Epithelial cell of proximal tubule (primary cell): Measurements from ENCODE around the gene MLXIPL. TPM values are rescaled to one million over a fixed set of nuclear protein-coding genes. Genes with fewer than 3 reads are reported as not detected.
A peak's percentile ranks its signal among the peaks of the same experiment; 100 is the strongest.
"Not testable (repeated sequence)": the region's sequence is repeated elsewhere in the genome, so short reads cannot be mapped to it uniquely, and the experiment has no call there.

Experiments
- DNase-seq: peaks from one replicate; pipeline ENCODE4 v3.0.0-alpha.2; 2011; ENCODE audit warnings: low read depth
- H3K4me3 ChIP-seq: 2 replicates; pipeline ENCODE4 v1.5.1; 2011; ENCODE audit warnings: low read depth, mild to moderate bottlenecking, low read length
- total RNA-seq: library from RNA; depleted of rRNA; stranded (reverse); fragments of >200 nt; gene quantifications from 2 replicates; pipeline ENCODE4 v1.2.3, GENCODE V29; 2015
- TF ChIP-seq, protein P1 (sequence below): conservative IDR thresholded peaks from 2 replicates; pipeline ENCODE4 v1.5.1; 2012; ENCODE audit warnings: low read depth, mild to moderate bottlenecking, low read length

The MLXIPL gene
- total RNA-seq, 1 donor from 2014 or later, result not detected

GRCh38 chr7:73585196-73585595, 39.1 kb downstream of the MLXIPL start:
- no peak for DNase-seq
- TF ChIP-seq, protein P1, sequence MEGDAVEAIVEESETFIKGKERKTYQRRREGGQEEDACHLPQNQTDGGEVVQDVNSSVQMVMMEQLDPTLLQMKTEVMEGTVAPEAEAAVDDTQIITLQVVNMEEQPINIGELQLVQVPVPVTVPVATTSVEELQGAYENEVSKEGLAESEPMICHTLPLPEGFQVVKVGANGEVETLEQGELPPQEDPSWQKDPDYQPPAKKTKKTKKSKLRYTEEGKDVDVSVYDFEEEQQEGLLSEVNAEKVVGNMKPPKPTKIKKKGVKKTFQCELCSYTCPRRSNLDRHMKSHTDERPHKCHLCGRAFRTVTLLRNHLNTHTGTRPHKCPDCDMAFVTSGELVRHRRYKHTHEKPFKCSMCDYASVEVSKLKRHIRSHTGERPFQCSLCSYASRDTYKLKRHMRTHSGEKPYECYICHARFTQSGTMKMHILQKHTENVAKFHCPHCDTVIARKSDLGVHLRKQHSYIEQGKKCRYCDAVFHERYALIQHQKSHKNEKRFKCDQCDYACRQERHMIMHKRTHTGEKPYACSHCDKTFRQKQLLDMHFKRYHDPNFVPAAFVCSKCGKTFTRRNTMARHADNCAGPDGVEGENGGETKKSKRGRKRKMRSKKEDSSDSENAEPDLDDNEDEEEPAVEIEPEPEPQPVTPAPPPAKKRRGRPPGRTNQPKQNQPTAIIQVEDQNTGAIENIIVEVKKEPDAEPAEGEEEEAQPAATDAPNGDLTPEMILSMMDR, result no peak
- H3K4me3 ChIP-seq, result no peak overlapping the region

- H3K4me3 ChIP-seq, result no peak overlapping the region
- DNase-seq, result no peak
- TF ChIP-seq, protein P1, result no peak
Measured at GRCh38 chr7:73582664-73583202, 41.6 kb downstream of the MLXIPL start.

- H3K4me3 ChIP-seq, DNase-seq: not testable (repeated sequence)
Measured at GRCh38 chr7:73581006-73581405, 43.3 kb downstream of the MLXIPL start.

- TF ChIP-seq, protein P1, result no peak
- DNase-seq, result peak; percentile 64
- H3K4me3 ChIP-seq, result peak within 1 kb of the TSS; percentile 83
Measured at GRCh38 chr7:73578342-73579128, 45.8 kb downstream of the MLXIPL start, which contains the start of gene TBL2. TSS of gene TBL2 (minus strand) at chr7:73578579. CDS start at chr7:73578549, 30 bp downstream.

- no peak for DNase-seq
- H3K4me3 ChIP-seq, result peak overlapping the region; percentile 83
- TF ChIP-seq, protein P1, result no peak
Measured at GRCh38 chr7:73577627-73578341, 46.5 kb downstream of the MLXIPL start.

GRCh38 chr7:73573791-73574190, 50.5 kb downstream of the MLXIPL start:
- TF ChIP-seq, protein P1, result no peak
- H3K4me3 ChIP-seq, result no peak overlapping the region
- no peak for DNase-seq

GRCh38 chr7:73573276-73573675, 51.0 kb downstream of the MLXIPL start:
- H3K4me3 ChIP-seq, result no peak overlapping the region
- DNase-seq, result no peak
- TF ChIP-seq, protein P1, result no peak
